C4-2B (cell line): ENCODE data around the gene SLC7A10.
"Not testable (repeated sequence)": the region's sequence is repeated elsewhere in the genome, so short reads cannot be mapped to it uniquely, and the experiment has no call there.

Experiments
- H3K27ac ChIP-seq: fragments of 450-650 bp; 2 replicates; pipeline ENCODE4 v1.5.1; 2017
- CTCF ChIP-seq: fragments of 450-650 bp; conservative IDR thresholded peaks from 2 replicates; pipeline ENCODE4 v1.5.1; 2017; ENCODE audit warnings: mild to moderate bottlenecking
- ZFX ChIP-seq: fragments of 450-650 bp; IDR thresholded peaks from 2 replicates; pipeline ENCODE4 v1.6.1; 2017

SLC7A10 gene

GRCh38 chr19:33212436-33213172 is 13.0 kb downstream of the SLC7A10 start:
- no peak overlapping the region for H3K27ac ChIP-seq
- no peak for TF ChIP-seq ZFX
- TF ChIP-seq CTCF = no peak

- TF ChIP-seq CTCF = no peak
- no peak for TF ChIP-seq ZFX
- no peak overlapping the region for H3K27ac ChIP-seq
Measured at GRCh38 chr19:33211794-33212435, 13.7 kb downstream of the SLC7A10 start.

GRCh38 chr19:33210266-33210940 is 15.2 kb downstream of the SLC7A10 start:
- H3K27ac ChIP-seq = no peak overlapping the region
- TF ChIP-seq CTCF (no peak), ZFX (no peak)

GRCh38 chr19:33209850-33210230 is 15.8 kb downstream of the SLC7A10 start:
- H3K27ac ChIP-seq = not testable (repeated sequence)

- no peak overlapping the region for H3K27ac ChIP-seq
- TF ChIP-seq CTCF (no peak), ZFX (no peak)
Measured at GRCh38 chr19:33208904-33209849, 16.5 kb downstream of the SLC7A10 start.

- no peak overlapping the region for H3K27ac ChIP-seq
- TF ChIP-seq CTCF (no peak), ZFX (no peak)
Measured at GRCh38 chr19:33208371-33208895, 17.2 kb downstream of the SLC7A10 start.

GRCh38 chr19:33207903-33208302 is 17.7 kb downstream of the SLC7A10 start:
- H3K27ac ChIP-seq = no peak overlapping the region
- TF ChIP-seq CTCF (no peak), ZFX (no peak)
